ENCODE results near the gene P3H3.

DNA sequence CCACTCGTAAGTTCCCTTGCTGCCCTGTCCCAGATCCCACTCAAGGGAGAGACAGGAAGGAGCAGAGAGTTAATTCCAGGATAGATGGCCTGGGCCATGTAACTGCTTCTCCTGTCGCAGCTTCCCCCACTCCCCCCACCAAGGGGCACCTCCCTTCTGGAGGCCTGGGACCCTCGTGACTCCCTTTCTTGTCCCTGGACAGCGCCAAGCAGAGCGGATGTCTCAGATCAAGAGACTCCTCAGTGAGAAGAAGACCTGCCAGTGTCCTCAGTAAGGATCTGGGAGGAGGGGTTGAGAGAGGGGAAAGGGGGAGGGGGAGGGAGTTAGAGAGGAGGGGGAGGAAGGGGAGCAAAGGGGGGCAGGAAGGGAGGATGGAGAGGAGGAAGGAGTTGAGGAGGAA is 9.6 kb upstream of the P3H3 start:
- TF ChIP-seq, protein P1, sequence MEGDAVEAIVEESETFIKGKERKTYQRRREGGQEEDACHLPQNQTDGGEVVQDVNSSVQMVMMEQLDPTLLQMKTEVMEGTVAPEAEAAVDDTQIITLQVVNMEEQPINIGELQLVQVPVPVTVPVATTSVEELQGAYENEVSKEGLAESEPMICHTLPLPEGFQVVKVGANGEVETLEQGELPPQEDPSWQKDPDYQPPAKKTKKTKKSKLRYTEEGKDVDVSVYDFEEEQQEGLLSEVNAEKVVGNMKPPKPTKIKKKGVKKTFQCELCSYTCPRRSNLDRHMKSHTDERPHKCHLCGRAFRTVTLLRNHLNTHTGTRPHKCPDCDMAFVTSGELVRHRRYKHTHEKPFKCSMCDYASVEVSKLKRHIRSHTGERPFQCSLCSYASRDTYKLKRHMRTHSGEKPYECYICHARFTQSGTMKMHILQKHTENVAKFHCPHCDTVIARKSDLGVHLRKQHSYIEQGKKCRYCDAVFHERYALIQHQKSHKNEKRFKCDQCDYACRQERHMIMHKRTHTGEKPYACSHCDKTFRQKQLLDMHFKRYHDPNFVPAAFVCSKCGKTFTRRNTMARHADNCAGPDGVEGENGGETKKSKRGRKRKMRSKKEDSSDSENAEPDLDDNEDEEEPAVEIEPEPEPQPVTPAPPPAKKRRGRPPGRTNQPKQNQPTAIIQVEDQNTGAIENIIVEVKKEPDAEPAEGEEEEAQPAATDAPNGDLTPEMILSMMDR (IDR thresholded peaks at IDR 0.05): no peak
- no peak for TF ChIP-seq POLR2A (IDR thresholded peaks at IDR 0.05)
